Measurements from ENCODE around the gene SH3PXD2A. TPM values are rescaled to one million over a fixed set of nuclear protein-coding genes. Genes with fewer than 3 reads are reported as not detected.

SH3PXD2A gene
- total RNA-seq, 1 donor from 2014 or later, result 12.2 TPM

GRCh38 chr10:103584216-103585010, 271.0 kb downstream of the SH3PXD2A start:
- no peak for TF ChIP-seq CTCF (IDR thresholded peaks at IDR 0.05; ENCODE audit: insufficient read depth, low read length, poor library complexity, severe bottlenecking)
- no peak for DNase-seq (ENCODE audit: low read depth)
- H3K4me3 ChIP-seq (ENCODE audit: low read depth, low read length), result peak overlapping the region; percentile 32
- no peaks in the 10 kb centered on the region for H3K36me3 ChIP-seq (ENCODE audit: control insufficient read depth, insufficient read depth, low read length)
- H3K27me3 ChIP-seq (ENCODE audit: control insufficient read depth, insufficient read depth, low read length), result peaks cover 11% of the 10 kb centered on the region

- Histone ChIP-seq H3K4me3 (ENCODE audit: low read depth, low read length) (no peak overlapping the region), H3K27me3 (ENCODE audit: control insufficient read depth, insufficient read depth, low read length) (peaks cover 11% of the 10 kb centered on the region), H3K36me3 (ENCODE audit: control insufficient read depth, insufficient read depth, low read length) (no peaks in the 10 kb centered on the region)
- no peak for DNase-seq (ENCODE audit: low read depth)
- no peak for TF ChIP-seq CTCF (IDR thresholded peaks at IDR 0.05; ENCODE audit: insufficient read depth, low read length, poor library complexity, severe bottlenecking)
Measured at GRCh38 chr10:103583871-103584215, 271.5 kb downstream of the SH3PXD2A start.

GRCh38 chr10:103582331-103583123, 272.8 kb downstream of the SH3PXD2A start:
- no peak for TF ChIP-seq CTCF (IDR thresholded peaks at IDR 0.05; ENCODE audit: insufficient read depth, low read length, poor library complexity, severe bottlenecking)
- no peaks in the 10 kb centered on the region for H3K36me3 ChIP-seq (ENCODE audit: control insufficient read depth, insufficient read depth, low read length)
- no peak for DNase-seq (ENCODE audit: low read depth)
- H3K27me3 ChIP-seq (ENCODE audit: control insufficient read depth, insufficient read depth, low read length), result peaks cover 11% of the 10 kb centered on the region
- no peak overlapping the region for H3K4me3 ChIP-seq (ENCODE audit: low read depth, low read length)

GRCh38 chr10:103581499-103581898, 273.9 kb downstream of the SH3PXD2A start:
- Histone ChIP-seq H3K36me3 (ENCODE audit: control insufficient read depth, insufficient read depth, low read length) (no peaks in the 10 kb centered on the region), H3K4me3 (ENCODE audit: low read depth, low read length) (no peak overlapping the region), H3K27me3 (ENCODE audit: control insufficient read depth, insufficient read depth, low read length) (peaks cover 11% of the 10 kb centered on the region)
- TF ChIP-seq CTCF (IDR thresholded peaks at IDR 0.05; ENCODE audit: insufficient read depth, low read length, poor library complexity, severe bottlenecking), result no peak
- DNase-seq (ENCODE audit: low read depth), result no peak

GRCh38 chr10:103580430-103580829, 274.9 kb downstream of the SH3PXD2A start:
- peaks cover 11% of the 10 kb centered on the region for H3K27me3 ChIP-seq (ENCODE audit: control insufficient read depth, insufficient read depth, low read length)
- no peak for DNase-seq (ENCODE audit: low read depth)
- TF ChIP-seq CTCF (IDR thresholded peaks at IDR 0.05; ENCODE audit: insufficient read depth, low read length, poor library complexity, severe bottlenecking), result no peak
- H3K36me3 ChIP-seq (ENCODE audit: control insufficient read depth, insufficient read depth, low read length), result no peaks in the 10 kb centered on the region
- no peak overlapping the region for H3K4me3 ChIP-seq (ENCODE audit: low read depth, low read length)
